Measurements from ENCODE around the gene LPA. TPM values are rescaled to one million over a fixed set of nuclear protein-coding genes. Genes with fewer than 3 reads are reported as not detected.

LPA gene
- total RNA-seq, 2 experiments from 2014 or later = not detected

DNA sequence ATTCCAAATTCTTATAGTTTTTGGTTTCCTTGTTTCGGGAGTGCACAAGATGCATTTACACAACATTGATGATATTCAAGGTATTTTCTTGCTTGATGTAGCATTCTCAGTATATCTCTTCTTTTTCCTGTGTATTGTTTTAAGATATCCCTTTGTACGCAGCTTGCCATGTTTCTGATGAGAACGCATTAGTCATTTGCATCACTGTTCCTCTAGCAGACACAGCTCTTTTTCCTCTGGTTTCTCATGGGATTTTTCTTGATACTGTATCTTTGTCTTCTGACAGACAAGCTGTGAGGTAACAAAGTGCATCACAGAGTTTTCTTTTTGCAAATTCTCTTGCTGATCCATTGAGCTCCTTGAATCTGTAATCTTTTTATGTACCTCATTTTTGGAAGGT lies 169.5 kb downstream of the LPA start:
- H3K4me1 Mint-ChIP-seq (ENCODE audit: low read depth) = no peaks in the 10 kb centered on the region
- no peaks in the 10 kb centered on the region for H3K4me1 ChIP-seq (ENCODE audit: insufficient read depth, low read length)
- no peaks in the 10 kb centered on the region for H3K9me3 Mint-ChIP-seq
- no peak overlapping the region for H3K27ac ChIP-seq (ENCODE audit: low read depth in 1 of 2, low read length in 2 of 2)
- POLR2A ChIA-PET = no interaction called here
- peaks cover 5% of the 10 kb centered on the region for H3K36me3 ChIP-seq (ENCODE audit: insufficient read depth, low read length)
- H3K27me3 Mint-ChIP-seq = no peaks in the 10 kb centered on the region
- H3K36me3 Mint-ChIP-seq (ENCODE audit: low read depth) = peaks cover 26% of the 10 kb centered on the region
- no peak for DNase-seq
- CTCF ChIA-PET = no interaction called here
- TF ChIP-seq, protein P1, sequence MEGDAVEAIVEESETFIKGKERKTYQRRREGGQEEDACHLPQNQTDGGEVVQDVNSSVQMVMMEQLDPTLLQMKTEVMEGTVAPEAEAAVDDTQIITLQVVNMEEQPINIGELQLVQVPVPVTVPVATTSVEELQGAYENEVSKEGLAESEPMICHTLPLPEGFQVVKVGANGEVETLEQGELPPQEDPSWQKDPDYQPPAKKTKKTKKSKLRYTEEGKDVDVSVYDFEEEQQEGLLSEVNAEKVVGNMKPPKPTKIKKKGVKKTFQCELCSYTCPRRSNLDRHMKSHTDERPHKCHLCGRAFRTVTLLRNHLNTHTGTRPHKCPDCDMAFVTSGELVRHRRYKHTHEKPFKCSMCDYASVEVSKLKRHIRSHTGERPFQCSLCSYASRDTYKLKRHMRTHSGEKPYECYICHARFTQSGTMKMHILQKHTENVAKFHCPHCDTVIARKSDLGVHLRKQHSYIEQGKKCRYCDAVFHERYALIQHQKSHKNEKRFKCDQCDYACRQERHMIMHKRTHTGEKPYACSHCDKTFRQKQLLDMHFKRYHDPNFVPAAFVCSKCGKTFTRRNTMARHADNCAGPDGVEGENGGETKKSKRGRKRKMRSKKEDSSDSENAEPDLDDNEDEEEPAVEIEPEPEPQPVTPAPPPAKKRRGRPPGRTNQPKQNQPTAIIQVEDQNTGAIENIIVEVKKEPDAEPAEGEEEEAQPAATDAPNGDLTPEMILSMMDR (IDR thresholded peaks at IDR 0.05) = no peak
- no peak overlapping the region for H3K27ac Mint-ChIP-seq
- H3K4me3 Mint-ChIP-seq = no peak overlapping the region
- H3K27me3 ChIP-seq (ENCODE audit: control insufficient read depth in 1 of 2, insufficient read depth in 2 of 2, low read length in 2 of 2) = no peaks in the 10 kb centered on the region
- no peaks in the 10 kb centered on the region for H3K9me3 ChIP-seq (ENCODE audit: control insufficient read depth in 1 of 2, insufficient read depth in 1 of 2, low read length in 2 of 2)
- H3K4me3 ChIP-seq (ENCODE audit: low read length) = no peak overlapping the region
- intact Hi-C loops (cut with DNase I, micrococcal nuclease) = no loop called here
- ATAC-seq (ENCODE audit: poor library complexity) = no peak

- Mint-ChIP-seq H3K27me3 (no peaks in the 10 kb centered on the region), H3K9me3 (no peaks in the 10 kb centered on the region), H3K4me3 (no peak overlapping the region), H3K4me1 (ENCODE audit: low read depth) (no peaks in the 10 kb centered on the region), H3K27ac (no peak overlapping the region), H3K36me3 (ENCODE audit: low read depth) (peaks cover 34% of the 10 kb centered on the region)
- Histone ChIP-seq H3K27me3 (ENCODE audit: control insufficient read depth in 1 of 2, insufficient read depth in 2 of 2, low read length in 2 of 2) (no peaks in the 10 kb centered on the region), H3K36me3 (ENCODE audit: insufficient read depth, low read length) (no peaks in the 10 kb centered on the region), H3K27ac (ENCODE audit: low read depth in 1 of 2, low read length in 2 of 2) (no peak overlapping the region), H3K4me1 (ENCODE audit: insufficient read depth, low read length) (no peaks in the 10 kb centered on the region), H3K4me3 (ENCODE audit: low read length) (no peak overlapping the region), H3K9me3 (ENCODE audit: control insufficient read depth in 1 of 2, insufficient read depth in 1 of 2, low read length in 2 of 2) (no peaks in the 10 kb centered on the region)
- intact Hi-C loops (cut with DNase I, micrococcal nuclease) = no loop called here
- no peak for ATAC-seq (ENCODE audit: poor library complexity)
- POLR2A ChIA-PET = no interaction called here
- TF ChIP-seq, protein P1 (IDR thresholded peaks at IDR 0.05) = no peak
- DNase-seq = no peak
- CTCF ChIA-PET = no interaction called here
Observed at GRCh38 chr6:160489091-160489490, 175.0 kb downstream of the LPA start.

GRCh38 chr6:160487116-160487515 lies 177.0 kb downstream of the LPA start:
- peaks cover 51% of the 10 kb centered on the region for H3K36me3 Mint-ChIP-seq (ENCODE audit: low read depth)
- intact Hi-C loops (cut with DNase I, micrococcal nuclease) = no loop called here
- no peak overlapping the region for H3K4me3 ChIP-seq (ENCODE audit: low read length)
- H3K36me3 ChIP-seq (ENCODE audit: insufficient read depth, low read length) = peaks cover 17% of the 10 kb centered on the region
- H3K4me1 Mint-ChIP-seq (ENCODE audit: low read depth) = no peaks in the 10 kb centered on the region
- TF ChIP-seq, protein P1 (IDR thresholded peaks at IDR 0.05) = no peak
- no peaks in the 10 kb centered on the region for H3K27me3 ChIP-seq (ENCODE audit: control insufficient read depth in 1 of 2, insufficient read depth in 2 of 2, low read length in 2 of 2)
- no peaks in the 10 kb centered on the region for H3K9me3 ChIP-seq (ENCODE audit: control insufficient read depth in 1 of 2, insufficient read depth in 1 of 2, low read length in 2 of 2)
- H3K9me3 Mint-ChIP-seq = no peaks in the 10 kb centered on the region
- H3K4me1 ChIP-seq (ENCODE audit: insufficient read depth, low read length) = no peaks in the 10 kb centered on the region
- ChIA-PET POLR2A (no interaction called here), CTCF (no interaction called here)
- ATAC-seq (ENCODE audit: poor library complexity) (no peak), DNase-seq (no peak)
- H3K27ac Mint-ChIP-seq = no peak overlapping the region
- H3K4me3 Mint-ChIP-seq = no peak overlapping the region
- no peak overlapping the region for H3K27ac ChIP-seq (ENCODE audit: low read depth in 1 of 2, low read length in 2 of 2)
- no peaks in the 10 kb centered on the region for H3K27me3 Mint-ChIP-seq

Other genes starting within 250 kb of the LPA start
- not detected for gene PLG, start 38.0 kb upstream of the LPA start, total RNA-seq

Data from CD4-positive, alpha-beta T cell (primary cell).